Heart left ventricle (tissue), 13 donors: ENCODE measurements around the gene NLRX1.

Source experiments
- POLR2A ChIP-seq, 2 donors: fragments of 450-650 bp; IDR thresholded peaks; one replicate each; pipeline ENCODE4 v1.6.1; 2017; ENCODE audit warnings: antibody characterized with exemption in 2 of 2, mild to moderate bottlenecking in 2 of 2, moderate library complexity in 2 of 2
- TF ChIP-seq, protein P1 (sequence below), 12 donors: fragments of 200-600 bp; sonication (generic) in 4 of 12; IDR thresholded peaks; one replicate each; pipeline versions ENCODE4 v1.5.0 to v1.8.0; 2018 to 2022; ENCODE audit warnings: antibody characterized with exemption in 12 of 12, mild to moderate bottlenecking in 5 of 12
- donor health status: ischemic (EF 13 %, LVEDD 7.1; RV severe dilation, severe dysfunction).
- donor health status: DM: no; HTN: yes; CAD: no.
- donor health status: DM: no; HTN: no; CAD: no.
- donor health status: ischemic (EF 25% LVEDD 6.9; RV normal size, moderate dysfunction).
- donor health status: ischemic (EF 25% LVEDD 5.7; RV mildly dilated, moderate dysfunction).
- donor health status: ischemic (EF 35%, LVEDD 5.7; RV mildly dilated, moderate dysfunction).
- donor health status: nonischemic (EF 11% LVEDD 7.7; RV severe dilation, severe dysfunction).
- donor health status: DM: yes; HTN: yes; CAD: no.
- donor health status: PGD.
- donor health status: ischemic (EF 29% LVEDD 5.4; RV normal size, mild dysfunction).
- donor health status: nonischemic (EF 23%, LVEDD 6.1; RV moderate dilation, normal function).

GRCh38 chr11:119192111-119192510 lies 23.6 kb downstream of the NLRX1 start:
- TF ChIP-seq, protein P1, sequence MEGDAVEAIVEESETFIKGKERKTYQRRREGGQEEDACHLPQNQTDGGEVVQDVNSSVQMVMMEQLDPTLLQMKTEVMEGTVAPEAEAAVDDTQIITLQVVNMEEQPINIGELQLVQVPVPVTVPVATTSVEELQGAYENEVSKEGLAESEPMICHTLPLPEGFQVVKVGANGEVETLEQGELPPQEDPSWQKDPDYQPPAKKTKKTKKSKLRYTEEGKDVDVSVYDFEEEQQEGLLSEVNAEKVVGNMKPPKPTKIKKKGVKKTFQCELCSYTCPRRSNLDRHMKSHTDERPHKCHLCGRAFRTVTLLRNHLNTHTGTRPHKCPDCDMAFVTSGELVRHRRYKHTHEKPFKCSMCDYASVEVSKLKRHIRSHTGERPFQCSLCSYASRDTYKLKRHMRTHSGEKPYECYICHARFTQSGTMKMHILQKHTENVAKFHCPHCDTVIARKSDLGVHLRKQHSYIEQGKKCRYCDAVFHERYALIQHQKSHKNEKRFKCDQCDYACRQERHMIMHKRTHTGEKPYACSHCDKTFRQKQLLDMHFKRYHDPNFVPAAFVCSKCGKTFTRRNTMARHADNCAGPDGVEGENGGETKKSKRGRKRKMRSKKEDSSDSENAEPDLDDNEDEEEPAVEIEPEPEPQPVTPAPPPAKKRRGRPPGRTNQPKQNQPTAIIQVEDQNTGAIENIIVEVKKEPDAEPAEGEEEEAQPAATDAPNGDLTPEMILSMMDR (IDR thresholded peaks at IDR 0.05): no peak
- no peak for TF ChIP-seq POLR2A (IDR thresholded peaks at IDR 0.05)
